GM10248 (cell line): ENCODE measurements around the gene GRIK4.

Source experiments
- CTCF ChIA-PET: fragments of 300-600 bp; sonication (Branson Sonifier 250); formaldehyde crosslinking; extraction: SDS; loops from one replicate; lab custom pipeline; 2021; ENCODE audit warnings: antibody characterized with exemption; lab: Yijun Ruan, JAX
- POLR2A ChIA-PET: fragments of 350-650 bp; sonication (Branson Sonifier 250); formaldehyde crosslinking; extraction: SDS; loops from one replicate; lab custom pipeline; 2020; ENCODE audit warnings: antibody characterized with exemption; lab: Yijun Ruan, JAX
- DNase-seq: peaks from one replicate; pipeline ENCODE4 v3.0.0; 2012; ENCODE audit errors: extremely low spot score
- TF ChIP-seq, protein P1 (sequence below): IDR thresholded peaks from 2 replicates; pipeline ENCODE4 v1.5.1; 2012; ENCODE audit warnings: mild to moderate bottlenecking, low read depth; ENCODE audit errors: extremely low read depth, missing control alignments, control extremely low read depth

Gene GRIK4

DNA sequence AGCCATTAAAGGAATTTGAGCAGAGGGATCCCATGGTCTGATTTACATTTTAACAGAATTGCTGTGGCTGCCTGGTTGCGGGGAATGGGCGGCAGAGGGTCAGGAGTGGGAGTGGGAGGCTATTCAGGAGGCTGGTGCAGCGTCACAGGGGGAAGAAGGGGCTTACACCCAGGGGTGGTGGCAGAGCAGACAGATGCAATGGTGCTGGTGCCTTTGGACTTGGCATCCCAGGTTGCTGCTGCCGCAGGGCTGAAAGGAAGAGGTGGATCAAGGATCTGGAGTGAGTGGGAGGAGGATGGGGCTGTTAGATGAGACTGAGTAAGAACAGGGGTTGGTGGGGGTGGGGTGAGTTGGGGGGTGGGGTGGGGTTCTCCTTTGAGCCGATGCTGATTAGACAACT lies 38.5 kb downstream of the GRIK4 start:
- TF ChIP-seq, protein P1, sequence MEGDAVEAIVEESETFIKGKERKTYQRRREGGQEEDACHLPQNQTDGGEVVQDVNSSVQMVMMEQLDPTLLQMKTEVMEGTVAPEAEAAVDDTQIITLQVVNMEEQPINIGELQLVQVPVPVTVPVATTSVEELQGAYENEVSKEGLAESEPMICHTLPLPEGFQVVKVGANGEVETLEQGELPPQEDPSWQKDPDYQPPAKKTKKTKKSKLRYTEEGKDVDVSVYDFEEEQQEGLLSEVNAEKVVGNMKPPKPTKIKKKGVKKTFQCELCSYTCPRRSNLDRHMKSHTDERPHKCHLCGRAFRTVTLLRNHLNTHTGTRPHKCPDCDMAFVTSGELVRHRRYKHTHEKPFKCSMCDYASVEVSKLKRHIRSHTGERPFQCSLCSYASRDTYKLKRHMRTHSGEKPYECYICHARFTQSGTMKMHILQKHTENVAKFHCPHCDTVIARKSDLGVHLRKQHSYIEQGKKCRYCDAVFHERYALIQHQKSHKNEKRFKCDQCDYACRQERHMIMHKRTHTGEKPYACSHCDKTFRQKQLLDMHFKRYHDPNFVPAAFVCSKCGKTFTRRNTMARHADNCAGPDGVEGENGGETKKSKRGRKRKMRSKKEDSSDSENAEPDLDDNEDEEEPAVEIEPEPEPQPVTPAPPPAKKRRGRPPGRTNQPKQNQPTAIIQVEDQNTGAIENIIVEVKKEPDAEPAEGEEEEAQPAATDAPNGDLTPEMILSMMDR, result no peak
- POLR2A ChIA-PET, result no interaction called here
- DNase-seq, result no peak
- CTCF ChIA-PET, result no interaction called here

DNA sequence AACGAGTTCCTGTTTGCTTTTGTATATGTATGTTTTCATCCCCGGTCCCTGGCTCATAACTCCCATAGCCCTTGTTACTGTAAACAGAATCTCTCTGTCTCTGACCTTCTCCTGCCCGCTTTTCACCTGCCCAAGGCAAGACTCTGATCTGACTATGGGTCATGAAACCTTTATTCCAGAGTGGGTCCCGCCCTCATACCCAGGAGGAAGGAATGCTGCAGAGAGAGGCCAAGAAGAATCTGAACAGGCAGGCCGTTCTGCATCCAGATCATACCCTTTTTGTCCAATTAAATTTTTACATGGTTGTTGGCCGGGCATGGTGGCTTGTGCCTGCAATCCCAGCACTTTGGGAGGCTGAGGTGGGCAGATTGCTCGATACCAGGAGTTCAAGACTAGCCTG lies 39.6 kb downstream of the GRIK4 start:
- DNase-seq, result no peak
- TF ChIP-seq, protein P1, result no peak
- ChIA-PET POLR2A (no interaction called here), CTCF (interaction anchor here (1.1 kb wide), 1 partner anchor 18 kb away, joined by 3 read pairs; no protein-coding TSS in a partner anchor)

DNA sequence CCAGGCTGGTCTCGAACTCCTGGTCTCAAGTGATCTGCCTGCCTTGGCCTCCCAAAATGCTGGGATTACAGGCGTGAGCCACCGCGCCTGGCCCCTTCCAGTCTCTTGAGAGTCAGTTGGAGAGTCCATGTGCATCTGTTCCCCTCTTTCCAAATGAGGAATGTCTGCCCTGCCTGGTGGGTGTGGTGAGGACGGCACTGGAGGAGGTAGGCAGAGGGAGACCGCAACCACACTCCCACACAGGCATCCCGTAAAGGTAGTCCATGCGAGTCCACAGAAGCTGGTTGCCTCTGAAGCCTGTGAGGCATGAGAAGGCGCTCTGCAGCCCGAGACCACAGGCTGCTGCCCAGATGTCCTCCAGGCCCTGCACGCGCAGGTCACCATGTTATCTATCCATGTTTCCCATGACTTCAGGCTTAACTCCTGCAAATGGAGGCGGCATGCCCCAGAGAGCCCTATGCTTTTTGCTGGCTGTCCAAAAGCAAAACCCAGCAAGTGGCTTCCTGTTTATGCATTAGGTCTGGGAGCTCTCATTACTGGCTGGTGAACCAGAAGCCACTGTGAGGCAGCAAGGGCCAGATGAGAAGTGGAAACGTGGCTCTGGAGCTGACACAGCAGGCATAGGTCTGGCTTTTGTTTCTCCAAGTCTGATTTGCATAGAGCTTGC lies 43.4 kb downstream of the GRIK4 start:
- ChIA-PET CTCF (interaction anchor here (1.3 kb wide), 1 partner anchor 130 kb away, joined by 3 read pairs; no protein-coding TSS in a partner anchor), POLR2A (no interaction called here)
- no peak for DNase-seq
- TF ChIP-seq, protein P1, result no peak

DNA sequence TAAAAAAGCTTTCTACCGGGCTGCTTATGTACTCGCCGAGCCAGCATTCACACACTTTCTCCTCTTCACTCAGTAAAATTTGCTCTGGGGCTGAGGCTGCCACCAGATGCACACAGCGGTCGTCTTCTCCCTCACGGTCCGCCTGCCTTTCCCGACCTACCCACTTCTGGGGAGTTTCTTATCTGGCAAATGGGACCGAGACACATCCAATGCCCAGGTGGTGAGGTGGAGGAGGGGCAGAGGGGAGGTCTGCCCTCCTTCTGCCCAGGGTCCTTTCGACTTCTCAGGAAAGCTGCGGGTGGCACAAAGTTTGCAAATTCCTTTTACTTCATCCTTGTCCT lies 43.9 kb downstream of the GRIK4 start:
- POLR2A ChIA-PET, result no interaction called here
- DNase-seq, result no peak

DNA sequence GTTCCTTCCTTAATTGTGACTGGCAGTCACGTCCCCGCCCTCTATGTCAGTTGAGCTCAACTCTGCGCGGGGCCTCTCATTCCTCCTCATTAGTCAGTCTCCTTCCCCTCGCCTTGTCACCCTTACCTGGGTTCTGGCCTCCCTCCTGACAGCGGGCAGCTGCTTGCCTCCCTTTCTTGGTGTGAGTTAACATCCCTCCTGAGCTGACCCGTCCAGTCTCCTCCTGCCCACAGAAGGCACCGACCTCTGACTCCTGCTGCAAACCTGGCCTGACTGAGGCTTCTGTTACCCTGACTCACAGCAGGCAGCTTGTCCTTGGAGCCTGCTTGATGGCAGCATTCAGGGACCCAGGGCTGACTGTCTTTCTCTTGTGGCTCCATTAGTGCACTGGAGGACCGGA lies 45.2 kb downstream of the GRIK4 start:
- TF ChIP-seq, protein P1, result no peak
- CTCF ChIA-PET, result no interaction called here
- POLR2A ChIA-PET, result no interaction called here
- no peak for DNase-seq

More for the DNA sequence above, 43.9 kb downstream of the GRIK4 start:
- CTCF ChIA-PET, result interaction anchor here (1.3 kb wide), 1 partner anchor 130 kb away, joined by 3 read pairs; no protein-coding TSS in a partner anchor
- TF ChIP-seq, protein P1, result no peak

DNA sequence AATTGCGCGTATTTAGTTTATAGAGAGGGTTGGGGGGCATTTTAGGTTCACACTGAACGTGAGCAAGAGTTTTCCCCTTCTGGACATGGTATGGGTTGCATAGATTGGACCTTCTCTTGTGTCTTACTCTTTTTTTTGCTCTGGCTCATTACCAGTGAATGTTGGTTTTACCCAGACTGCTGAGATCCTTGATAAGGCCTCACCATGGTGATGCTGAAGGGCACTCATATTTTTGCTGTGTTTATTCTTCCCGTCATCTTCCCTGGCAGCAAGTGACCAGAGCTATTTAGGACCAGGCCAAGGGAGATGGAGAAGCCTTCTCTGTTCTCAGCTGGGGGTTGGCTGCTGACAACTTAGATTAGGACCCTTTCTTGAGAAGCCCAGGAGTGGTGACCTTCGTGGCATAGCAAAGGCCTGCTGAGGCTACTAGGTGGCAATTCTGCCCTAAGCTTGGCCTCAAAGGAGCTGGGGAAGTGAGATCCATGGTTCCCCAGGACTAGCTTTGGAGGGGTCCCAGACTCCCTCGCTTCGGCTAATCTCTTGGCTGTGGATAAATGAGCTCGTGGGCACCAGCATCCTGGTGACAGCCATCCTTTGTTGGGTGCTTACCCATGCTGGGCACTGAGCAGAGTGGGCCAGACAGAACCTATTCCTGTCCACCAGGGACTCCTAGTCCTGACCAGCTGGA lies 47.3 kb downstream of the GRIK4 start:
- ChIA-PET CTCF (interaction anchor here (1.0 kb wide), 1 partner anchor 38 kb away, joined by 3 read pairs; no protein-coding TSS in a partner anchor), POLR2A (interaction anchor here (0.6 kb wide), 1 partner anchor 226 kb away, joined by 3 read pairs; no protein-coding TSS in a partner anchor)
- TF ChIP-seq, protein P1, result no peak
- DNase-seq, result no peak
